GM12878 (cell line): ENCODE measurements around the gene CD99. TPM values are rescaled to one million over a fixed set of nuclear protein-coding genes. Genes with fewer than 3 reads are reported as not detected.

ENCODE experiments used
- ATAC-seq: fragments of 200-7000 bp; cut with Tn5 transposase; 3 replicates; pipeline ENCODE4 v1.9.1; 2020; ENCODE audit warnings: mild to moderate bottlenecking, moderate library complexity
- BruUV-seq: library from RNA; stranded (reverse); fragments of 400-500 nt; replicated peaks from 2 replicates; lab custom pipeline; 2021; lab: Mats Ljungman, UMichigan
- CTCF ChIA-PET: fragments of 300-600 bp; sonication (Branson Sonifier 250); formaldehyde crosslinking; extraction: SDS; loops from one replicate; lab custom pipeline; 2021; ENCODE audit warnings: inconsistent platforms; lab: Yijun Ruan, JAX
- POLR2A ChIA-PET: fragments of 350-600 bp; formaldehyde crosslinking; extraction: SDS; loops from one replicate; lab custom pipeline; 2021; ENCODE audit warnings: inconsistent platforms; lab: Charles Lee
- RAD21 ChIA-PET: fragments of 300-600 bp; sonication (Branson Sonifier 250); formaldehyde crosslinking; loops from one replicate; lab custom pipeline; 2023; ENCODE audit warnings: antibody characterized with exemption; ENCODE audit not compliant: unreplicated experiment; lab: Charles Lee
- SMC1A ChIA-PET: fragments of 300-600 bp; sonication (Branson Sonifier 250); formaldehyde crosslinking; loops from one replicate; lab custom pipeline; 2023; ENCODE audit not compliant: unreplicated experiment, uncharacterized antibody; lab: Charles Lee
- DNase-seq: peaks from one replicate; pipeline ENCODE4 v3.0.0-alpha.2; 2011; ENCODE audit warnings: low read depth, low spot score
- FAIRE-seq: peaks from 3 replicates; lab custom pipeline; 2011; peaks lifted over from hg19 to GRCh38; lab: Jason Lieb, UNC
- H2AFZ ChIP-seq: 2 replicates; pipeline ENCODE4 v1.6.0; 2011; ENCODE audit warnings: low read depth, low read length, control low read depth; ENCODE audit not compliant: control insufficient read depth
- H3K27ac ChIP-seq: 2 replicates; pipeline ENCODE4 v1.5.1; 2011; ENCODE audit warnings: control low read depth; ENCODE audit not compliant: control insufficient read depth, insufficient read depth
- H3K27me3 ChIP-seq, 2 experiments: replicated peaks in 1 of 2; 2 replicates each; pipeline versions ENCODE4 v1.6.0 to v1.6.1; 2011; ENCODE audit warnings: low read length in 1 of 2; ENCODE audit not compliant: control insufficient read depth in 2 of 2, insufficient read depth in 2 of 2
- H3K36me3 ChIP-seq, 2 experiments: 2 replicates each; pipeline ENCODE4 v1.5.1; 2011; ENCODE audit warnings: low read length in 1 of 2; ENCODE audit not compliant: control insufficient read depth in 2 of 2, insufficient read depth in 2 of 2
- H3K4me1 ChIP-seq: 2 replicates; pipeline ENCODE4 v1.6.1; 2011; ENCODE audit warnings: mild to moderate bottlenecking, low read length, moderate library complexity, mixed read lengths; ENCODE audit not compliant: control insufficient read depth, insufficient read depth
- H3K4me2 ChIP-seq: 2 replicates; pipeline ENCODE4 v1.6.0; 2011; ENCODE audit warnings: control low read depth; ENCODE audit not compliant: control insufficient read depth, insufficient read depth
- H3K4me3 ChIP-seq: fragments of 200-600 bp; sonication (generic); 2 replicates; pipeline ENCODE4 v1.5.1; 2016
- H3K79me2 ChIP-seq: 2 replicates; pipeline ENCODE4 v1.6.0; 2011; ENCODE audit warnings: low read length; ENCODE audit not compliant: control insufficient read depth, insufficient read depth
- H3K9ac ChIP-seq: 2 replicates; pipeline ENCODE4 v1.8.0; 2011; ENCODE audit warnings: low read length, control low read depth, mixed read lengths; ENCODE audit not compliant: control insufficient read depth, insufficient read depth
- H3K9me3 ChIP-seq: replicated peaks from 3 replicates; pipeline ENCODE4 v1.5.1; 2011; ENCODE audit warnings: mild to moderate bottlenecking, low read length; ENCODE audit not compliant: control insufficient read depth, insufficient read depth
- H4K20me1 ChIP-seq: 2 replicates; pipeline ENCODE4 v1.6.0; 2011; ENCODE audit not compliant: control insufficient read depth, insufficient read depth
- CTCF ChIP-seq, 3 experiments: IDR thresholded peaks in 2 of 3; conservative IDR thresholded peaks in 1 of 3; 2 replicates each; pipeline ENCODE4 v1.5.1; 2011; ENCODE audit warnings: low read depth in 3 of 3, low read length in 3 of 3, mild to moderate bottlenecking in 3 of 3, control low read depth in 2 of 3, moderate library complexity in 2 of 3, inconsistent platforms in 1 of 3, mixed read lengths in 1 of 3; ENCODE audit not compliant: control insufficient read depth in 2 of 3, insufficient read depth in 1 of 3; ENCODE audit errors: extremely low read depth in 1 of 3
- FOXM1 ChIP-seq: IDR thresholded peaks from 2 replicates; pipeline ENCODE4 v1.6.1; 2012; ENCODE audit warnings: low read depth, mild to moderate bottlenecking, inconsistent platforms, low read length, moderate library complexity
- NFYB ChIP-seq: IDR thresholded peaks from 2 replicates; pipeline ENCODE4 v1.6.1; 2011; ENCODE audit warnings: low read depth, mild to moderate bottlenecking, low read length, improper control_type of control experiment, moderate library complexity; ENCODE audit not compliant: insufficient read depth
- NKRF ChIP-seq: fragments of 450-650 bp; conservative IDR thresholded peaks from 2 replicates; pipeline ENCODE4 v1.6.1; 2017; ENCODE audit warnings: mild to moderate bottlenecking, moderate library complexity
- NR2C2 ChIP-seq: IDR thresholded peaks from 2 replicates; pipeline ENCODE4 v1.6.1; 2011; ENCODE audit warnings: borderline replicate concordance, low read depth; ENCODE audit not compliant: control insufficient read depth, insufficient read length
- PAX8 ChIP-seq: fragments of 450-650 bp; IDR thresholded peaks from 2 replicates; pipeline ENCODE4 v1.6.1; 2017; ENCODE audit warnings: mild to moderate bottlenecking, moderate library complexity
- PBX3 ChIP-seq: IDR thresholded peaks from 2 replicates; pipeline ENCODE4 v1.6.1; 2011; ENCODE audit warnings: mild to moderate bottlenecking, low read depth, low read length, moderate library complexity; ENCODE audit not compliant: insufficient replicate concordance
- PKNOX1 ChIP-seq: fragments of 450-650 bp; IDR thresholded peaks from 2 replicates; pipeline ENCODE4 v1.6.1; 2016; ENCODE audit warnings: mild to moderate bottlenecking
- POLR2AphosphoS5 ChIP-seq: IDR thresholded peaks from 2 replicates; pipeline ENCODE4 v1.6.1; 2011; ENCODE audit warnings: mild to moderate bottlenecking, low read length, inconsistent platforms
- RAD51 ChIP-seq: fragments of 450-650 bp; IDR thresholded peaks from 2 replicates; pipeline ENCODE4 v1.6.1; 2016; ENCODE audit warnings: moderate library complexity, mild to moderate bottlenecking, inconsistent platforms
- SREBF1 ChIP-seq: IDR thresholded peaks from 2 replicates; pipeline ENCODE4 v1.6.1; 2012; ENCODE audit warnings: mild to moderate bottlenecking, low read length
- ZNF384 ChIP-seq: IDR thresholded peaks from 2 replicates; pipeline ENCODE4 v1.6.1; 2012; ENCODE audit warnings: low read depth, mild to moderate bottlenecking, low read length, improper control_type of control experiment, borderline replicate concordance
- ZZZ3 ChIP-seq: IDR thresholded peaks from 2 replicates; pipeline ENCODE4 v1.6.1; 2011; ENCODE audit warnings: low read depth; ENCODE audit not compliant: control insufficient read depth, insufficient read length
- WGBS: methylation state at CpG from one replicate; pipeline ENCODE4 v1.1.6; 2016; ENCODE audit warnings: low lambda C conversion rate; ENCODE audit not compliant: insufficient replicate concordance, insufficient coverage; ENCODE audit errors: missing lambda C conversion rate; 5-methylcytosine and 5-hydroxymethylcytosine counted together
- in situ Hi-C: fragments of 300-500 bp; cut with MboI; formaldehyde crosslinking; loops from 9 replicates; pipeline ENCODE4 v1.14.3; 2018; ENCODE audit warnings: mixed read lengths
- intact Hi-C: fragments of 100-400 bp; cut with micrococcal nuclease; formaldehyde crosslinking; loops from one replicate; pipeline ENCODE4 v1.14.2; 2022; ENCODE audit not compliant: unreplicated experiment
- polyA plus RNA-seq, 11 experiments: library from polyadenylated mRNA; depleted of rRNA in 4 of 11; unstranded in 6 of 11; stranded (reverse) in 5 of 11; fragments of >200 nt; fragmentation: Nextera tagmentation in 4 of 11; fragmentation: Illumina TruSeq in 1 of 11; extraction: Ambion mirVana in 4 of 11; extraction: Trizol in 1 of 11; gene quantifications; 1 replicate in 1 of 11; 2 replicates in 10 of 11; pipeline versions ENCODE4 v1.2.1 to v1.2.3, GENCODE V29; 2011 to 2016; ENCODE audit warnings: inconsistent platforms in 2 of 11, missing spikeins in 2 of 11, low read depth in 1 of 11
- total RNA-seq, 4 experiments: library from RNA; depleted of rRNA in 3 of 4; stranded (reverse); fragments of >200 nt in 3 of 4; fragmentation: Illumina TruSeq in 1 of 4; extraction: Trizol in 1 of 4; gene quantifications; 2 replicates each; pipeline versions ENCODE4 v1.2.1 to v1.2.3, GENCODE V29; 2013 to 2021

CD99 gene
- total and polyA plus RNA-seq, 10 of the 15 experiments (the other 5 are each of a cell fraction or from before 2014, with no cell fraction given), result 24.8 to 242 (median 158) TPM

GRCh38 chrX:2781698-2782097 lies 90.6 kb downstream of the CD99 start:
- Histone ChIP-seq H3K4me1 (peaks cover 5% of the 10 kb centered on the region; the same call in 1 of the 2 replicates), H2AFZ (no peak overlapping the region)
- peak; percentile 72 for FAIRE-seq
- in situ Hi-C loops, result no loop called here
- no peak for TF ChIP-seq NKRF
- no peak for TF ChIP-seq FOXM1
- no peak for TF ChIP-seq CTCF (IDR thresholded peaks at IDR 0.05 in 2 of 3, conservative IDR thresholded peaks at IDR 0.05 in 1 of 3; ENCODE audit: control insufficient read depth in 2 of 3, extremely low read depth in 1 of 3, insufficient read depth in 1 of 3, low read depth in 3 of 3, low read length in 3 of 3)
- TF ChIP-seq SREBF1, result no peak
- TF ChIP-seq NFYB, result peak; percentile 40; the same call in 1 of the 2 replicates
- no peak for TF ChIP-seq PAX8
- TF ChIP-seq PBX3, result no peak
- TF ChIP-seq NR2C2, result no peak
- no peak for TF ChIP-seq PKNOX1
- TF ChIP-seq RAD51, result no peak
- no peak for TF ChIP-seq POLR2AphosphoS5
- peak; percentile 62 for TF ChIP-seq ZNF384
- TF ChIP-seq ZZZ3, result no peak
- TF ChIP-seq, all 136 proteins: peak for 2
- Histone ChIP-seq H3K4me3 (peak overlapping the region; percentile 11; the same call in 1 of the 2 replicates), H3K9me3 (no peaks in the 10 kb centered on the region), H4K20me1 (no peaks in the 10 kb centered on the region), H3K79me2 (no peaks in the 10 kb centered on the region), H3K36me3 (no peaks in the 10 kb centered on the region), H3K27me3 (no peaks in the 10 kb centered on the region), H3K4me2 (peak overlapping the region; percentile 44; the same call in 1 of the 2 replicates), H3K9ac (no peak overlapping the region), H3K27ac (no peak overlapping the region)
- peak; percentile 35 for DNase-seq
- POLR2A ChIA-PET, result no interaction called here
- CTCF ChIA-PET, result interaction anchor here (1.4 to 2.1 kb wide), 2 partner anchors 32 to 37 kb away, joined by 4 to 10 read pairs; no protein-coding TSS in a partner anchor
- ATAC-seq, result peak; percentile 82
- no TSS peak for BruUV-seq
- RAD21 ChIA-PET, result no interaction called here
- 46% methylated on average over 6 of the region's 6 CpGs for WGBS
- SMC1A ChIA-PET, result interaction anchor here (2.3 kb wide), 1 partner anchor 38 kb away, joined by 5 read pairs; no protein-coding TSS in a partner anchor
- intact Hi-C loops, result no loop called here
